H9 (cell line): ENCODE results near the gene NUDT4. TPM values are rescaled to one million over a fixed set of nuclear protein-coding genes. Genes with fewer than 3 reads are reported as not detected.

Experiments used
- DNase-seq: peaks from one replicate; pipeline ENCODE4 v3.0.0-alpha.2; 2017
- H2AFZ ChIP-seq: one replicate; pipeline ENCODE4 v1.6.1; 2013; ENCODE audit warnings: mild to moderate bottlenecking, low read length, control low read depth, moderate library complexity
- H2AK5ac ChIP-seq: 2 replicates; pipeline ENCODE4 v1.6.1; 2013; ENCODE audit warnings: low read length, control low read depth, mixed read lengths; ENCODE audit not compliant: insufficient read length
- H2BK120ac ChIP-seq: one replicate; pipeline ENCODE4 v1.6.1; 2013; ENCODE audit warnings: low read depth, mild to moderate bottlenecking, low read length, control low read depth, inconsistent platforms; ENCODE audit not compliant: poor library complexity, severe bottlenecking
- H2BK12ac ChIP-seq: 2 replicates; pipeline ENCODE4 v1.6.1; 2013; ENCODE audit warnings: low read length, control low read depth, mixed read lengths, low read depth; ENCODE audit not compliant: insufficient read length
- H2BK15ac ChIP-seq: 2 replicates; pipeline ENCODE4 v1.6.1; 2013; ENCODE audit warnings: low read depth, low read length, control low read depth
- H2BK20ac ChIP-seq: one replicate; pipeline ENCODE4 v1.6.1; 2013; ENCODE audit warnings: low read depth, mild to moderate bottlenecking, low read length, control low read depth, inconsistent platforms; ENCODE audit not compliant: poor library complexity, severe bottlenecking
- H2BK5ac ChIP-seq: 2 replicates; pipeline ENCODE4 v1.6.1; 2013; ENCODE audit warnings: low read length, control low read depth, mixed read lengths; ENCODE audit not compliant: insufficient read length
- H3K14ac ChIP-seq: 2 replicates; pipeline ENCODE4 v1.6.1; 2013; ENCODE audit warnings: low read length, control low read depth; ENCODE audit not compliant: insufficient read depth
- H3K18ac ChIP-seq: 2 replicates; pipeline ENCODE4 v1.6.1; 2013; ENCODE audit warnings: low read depth, mild to moderate bottlenecking, mixed read lengths, low read length, control low read depth; ENCODE audit not compliant: insufficient read length
- H3K23ac ChIP-seq: 2 replicates; pipeline ENCODE4 v1.6.1; 2013; ENCODE audit warnings: low read length, control low read depth, mixed read lengths, low read depth; ENCODE audit not compliant: insufficient read length
- H3K23me2 ChIP-seq: 2 replicates; pipeline ENCODE4 v1.6.1; 2013; ENCODE audit warnings: low read depth, mild to moderate bottlenecking, mixed read lengths, low read length, control low read depth; ENCODE audit not compliant: insufficient read length, poor library complexity, severe bottlenecking
- H3K27ac ChIP-seq: 2 replicates; pipeline ENCODE4 v1.5.1; 2013; ENCODE audit warnings: low read length, control low read depth, mixed read lengths, low read depth; ENCODE audit not compliant: insufficient read length
- H3K27me3 ChIP-seq: 2 replicates; pipeline ENCODE4 v1.6.1; 2013; ENCODE audit warnings: low read length, control low read depth, inconsistent platforms; ENCODE audit not compliant: insufficient read depth
- H3K4ac ChIP-seq: 2 replicates; pipeline ENCODE4 v1.6.1; 2013; ENCODE audit warnings: low read depth, mild to moderate bottlenecking, control low read depth, inconsistent platforms, low read length, moderate library complexity
- H3K4me1 ChIP-seq: 2 replicates; pipeline ENCODE4 v1.6.1; 2013; ENCODE audit warnings: low read length, control low read depth, inconsistent platforms; ENCODE audit not compliant: insufficient read depth
- H3K4me2 ChIP-seq: 2 replicates; pipeline ENCODE4 v1.6.1; 2013; ENCODE audit warnings: low read length, control low read depth, mixed read lengths; ENCODE audit not compliant: insufficient read length, insufficient read depth
- H3K56ac ChIP-seq: 2 replicates; pipeline ENCODE4 v1.6.1; 2013; ENCODE audit warnings: low read depth, mild to moderate bottlenecking, mixed read lengths, low read length, control low read depth; ENCODE audit not compliant: insufficient read length
- H3K79me1 ChIP-seq: 2 replicates; pipeline ENCODE4 v1.6.1; 2013; ENCODE audit warnings: low read depth, mild to moderate bottlenecking, moderate library complexity, low read length, control low read depth, inconsistent platforms; ENCODE audit not compliant: insufficient read depth, poor library complexity, severe bottlenecking
- H3K79me2 ChIP-seq: 2 replicates; pipeline ENCODE4 v1.6.1; 2013; ENCODE audit warnings: low read length, control low read depth, inconsistent platforms; ENCODE audit not compliant: insufficient read depth
- H3K9ac ChIP-seq: 2 replicates; pipeline ENCODE4 v1.6.1; 2013; ENCODE audit warnings: low read length, control low read depth, mixed read lengths; ENCODE audit not compliant: insufficient read length; ENCODE audit errors: extremely low read depth
- H3K9me3 ChIP-seq: one replicate; pipeline ENCODE4 v1.6.1; 2013; ENCODE audit warnings: low read depth, low read length, inconsistent platforms; ENCODE audit not compliant: control insufficient read depth
- H3T11ph ChIP-seq: one replicate; pipeline ENCODE4 v1.6.1; 2013; ENCODE audit warnings: mild to moderate bottlenecking, low read length, control low read depth, inconsistent platforms
- H4K20me1 ChIP-seq: one replicate; pipeline ENCODE4 v1.6.1; 2013; ENCODE audit not compliant: control insufficient read depth, insufficient read length, insufficient read depth
- H4K5ac ChIP-seq: 2 replicates; pipeline ENCODE4 v1.6.1; 2013; ENCODE audit warnings: low read depth, mild to moderate bottlenecking, mixed read lengths, low read length, control low read depth; ENCODE audit not compliant: insufficient read length
- H4K8ac ChIP-seq: replicated peaks from 2 replicates; pipeline ENCODE4 v1.6.1; 2013; ENCODE audit warnings: low read length, control low read depth, mixed read lengths, low read depth; ENCODE audit not compliant: insufficient read length
- H4K91ac ChIP-seq: 2 replicates; pipeline ENCODE4 v1.6.1; 2013; ENCODE audit warnings: low read depth, mild to moderate bottlenecking, moderate library complexity, mixed read lengths, low read length, control low read depth; ENCODE audit not compliant: insufficient read length
- H3K27ac Mint-ChIP-seq, 3 experiments: 2 replicates in 2 of 3; 3 replicates in 1 of 3; pipeline ENCODE4 v1.8.0; 2020 to 2021; ENCODE audit warnings: mixed read lengths in 3 of 3, mild to moderate bottlenecking in 1 of 3, moderate library complexity in 1 of 3
- H3K27me3 Mint-ChIP-seq: 2 replicates; pipeline ENCODE4 v1.8.0; 2021; ENCODE audit warnings: low read depth, mild to moderate bottlenecking, moderate library complexity, mixed read lengths
- H3K36me3 Mint-ChIP-seq, 3 experiments: 2 replicates in 2 of 3; 3 replicates in 1 of 3; pipeline ENCODE4 v1.8.0; 2020 to 2021; ENCODE audit warnings: low read depth in 3 of 3, mixed read lengths in 3 of 3; ENCODE audit not compliant: insufficient read depth in 1 of 3
- H3K4me1 Mint-ChIP-seq, 2 experiments: 2 replicates each; pipeline ENCODE4 v1.8.0; 2020; ENCODE audit warnings: mixed read lengths in 2 of 2
- H3K4me3 Mint-ChIP-seq, 2 experiments: 2 replicates in 1 of 2; 3 replicates in 1 of 2; pipeline ENCODE4 v1.8.0; 2020 to 2021; ENCODE audit warnings: mild to moderate bottlenecking in 2 of 2, mixed read lengths in 2 of 2, moderate library complexity in 1 of 2
- H3K9me3 Mint-ChIP-seq, 2 experiments: 2 replicates in 1 of 2; 3 replicates in 1 of 2; pipeline ENCODE4 v1.8.0; 2020; ENCODE audit warnings: mild to moderate bottlenecking in 2 of 2, mixed read lengths in 2 of 2, moderate library complexity in 1 of 2
- WGBS: extraction: QIAGEN DNeasy Blood & Tissue Kit; methylation state at CpG from one replicate; pipeline ENCODE4 v1.1.7; 2013; ENCODE audit warnings: missing lambda C conversion rate, low lambda C conversion rate, mixed read lengths; ENCODE audit not compliant: insufficient read length; ENCODE audit errors: extremely low coverage; 5-methylcytosine and 5-hydroxymethylcytosine counted together
- total RNA-seq: library from RNA; stranded (reverse); gene quantifications from 2 replicates; pipeline ENCODE4 v1.2.1, GENCODE V29; 2021
- TF ChIP-seq, protein P1 (sequence below): fragments of 200-600 bp; sonication (generic); conservative IDR thresholded peaks from 3 replicates; pipeline ENCODE4 v1.8.0; 2021; ENCODE audit warnings: antibody characterized with exemption, mild to moderate bottlenecking

Gene NUDT4
- total RNA-seq, 1 experiment from 2014 or later: 40.6 TPM

DNA sequence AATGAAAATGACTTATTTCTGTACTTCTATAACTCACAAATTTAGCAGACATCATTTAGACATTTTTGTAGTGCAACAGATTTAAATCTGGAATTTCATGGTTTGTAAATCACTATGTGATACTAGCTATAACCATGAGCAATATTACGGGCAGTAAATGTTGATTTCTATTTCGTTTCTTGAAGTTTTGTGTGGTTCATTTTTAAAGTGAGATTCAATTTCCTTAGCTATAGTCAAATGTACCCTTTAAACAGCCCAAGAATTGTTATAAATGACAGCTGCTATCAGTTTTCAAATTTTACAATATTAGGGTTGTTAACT, 30.2 kb downstream of the NUDT4 start:
- Histone ChIP-seq H2AK5ac (no peak overlapping the region), H3K56ac (no peak overlapping the region), H3K27me3 (no peaks in the 10 kb centered on the region), H2BK5ac (no peak overlapping the region), H2BK20ac (no peak overlapping the region), H3K23me2 (no peaks in the 10 kb centered on the region), H3K18ac (no peak overlapping the region), H4K91ac (no peak overlapping the region), H3K14ac (no peak overlapping the region), H3K4me2 (no peak overlapping the region), H3K23ac (no peak overlapping the region), H3K79me1 (peaks cover 9% of the 10 kb centered on the region), H3K4me1 (no peaks in the 10 kb centered on the region), H3K4ac (no peak overlapping the region), H2AFZ (no peak overlapping the region), H4K8ac (no peak overlapping the region), H2BK12ac (no peak overlapping the region), H3K9me3 (no peaks in the 10 kb centered on the region), H3K79me2 (peaks cover 3% of the 10 kb centered on the region; the same call in 1 of the 2 replicates), H2BK15ac (no peak overlapping the region), H3T11ph (no peak overlapping the region), H3K27ac (no peak overlapping the region), H4K20me1 (no peaks in the 10 kb centered on the region), H3K9ac (no peak overlapping the region), H2BK120ac (no peak overlapping the region), H4K5ac (no peak overlapping the region)
- TF ChIP-seq, protein P1, sequence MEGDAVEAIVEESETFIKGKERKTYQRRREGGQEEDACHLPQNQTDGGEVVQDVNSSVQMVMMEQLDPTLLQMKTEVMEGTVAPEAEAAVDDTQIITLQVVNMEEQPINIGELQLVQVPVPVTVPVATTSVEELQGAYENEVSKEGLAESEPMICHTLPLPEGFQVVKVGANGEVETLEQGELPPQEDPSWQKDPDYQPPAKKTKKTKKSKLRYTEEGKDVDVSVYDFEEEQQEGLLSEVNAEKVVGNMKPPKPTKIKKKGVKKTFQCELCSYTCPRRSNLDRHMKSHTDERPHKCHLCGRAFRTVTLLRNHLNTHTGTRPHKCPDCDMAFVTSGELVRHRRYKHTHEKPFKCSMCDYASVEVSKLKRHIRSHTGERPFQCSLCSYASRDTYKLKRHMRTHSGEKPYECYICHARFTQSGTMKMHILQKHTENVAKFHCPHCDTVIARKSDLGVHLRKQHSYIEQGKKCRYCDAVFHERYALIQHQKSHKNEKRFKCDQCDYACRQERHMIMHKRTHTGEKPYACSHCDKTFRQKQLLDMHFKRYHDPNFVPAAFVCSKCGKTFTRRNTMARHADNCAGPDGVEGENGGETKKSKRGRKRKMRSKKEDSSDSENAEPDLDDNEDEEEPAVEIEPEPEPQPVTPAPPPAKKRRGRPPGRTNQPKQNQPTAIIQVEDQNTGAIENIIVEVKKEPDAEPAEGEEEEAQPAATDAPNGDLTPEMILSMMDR: no peak
- H3K9me3 Mint-ChIP-seq: no peaks in the 10 kb centered on the region
- no peaks in the 10 kb centered on the region for H3K27me3 Mint-ChIP-seq
- DNase-seq: no peak
- no peak overlapping the region for H3K4me3 Mint-ChIP-seq
- no CpG with 5 or more reads among the region's 2 CpGs for WGBS
- peaks cover 12 to 45% (median 37%) of the 10 kb centered on the region in 3 experiments; a peak in 6 of 7 replicates for H3K36me3 Mint-ChIP-seq
- peaks cover 9 to 10% of the 10 kb centered on the region in 2 experiments; a peak in 3 of 4 replicates for H3K4me1 Mint-ChIP-seq
- H3K27ac Mint-ChIP-seq: peak overlapping the region in 1 of 3 experiments; percentile 82; a peak in 1 of 7 replicates
